ENCODE results near the gene PTK7.
"Not testable (repeated sequence)": the region's sequence is repeated elsewhere in the genome, so short reads cannot be mapped to it uniquely, and the experiment has no call there.

The PTK7 gene

GRCh38 chr6:43038727-43039126 lies 37.4 kb upstream of the PTK7 start:
- H3K79me2 ChIP-seq (ENCODE audit: insufficient read depth, low read length) = no peaks in the 10 kb centered on the region
- H3K36me3 ChIP-seq (ENCODE audit: insufficient read depth, low read length) = peaks cover 12% of the 10 kb centered on the region; the same call in 1 of the 2 replicates
- no peaks in the 10 kb centered on the region for H3K9me3 ChIP-seq (ENCODE audit: insufficient read depth, low read depth, low read length)
- no peak for TF ChIP-seq CTCF (conservative IDR thresholded peaks at IDR 0.05; ENCODE audit: low read length)
- no peak overlapping the region for H2AFZ ChIP-seq (ENCODE audit: low read length)
- no peak overlapping the region for H3K4me2 ChIP-seq (ENCODE audit: low read depth, low read length, poor library complexity, severe bottlenecking)
- H3K9me2 ChIP-seq (replicated peaks; ENCODE audit: low read depth, low read length) = no peaks in the 10 kb centered on the region
- no peaks in the 10 kb centered on the region for H4K20me1 ChIP-seq (ENCODE audit: insufficient read depth, low read length, poor library complexity, severe bottlenecking)
- no peaks in the 10 kb centered on the region for H3F3A ChIP-seq (ENCODE audit: low read depth)
- H3K4me3 ChIP-seq (ENCODE audit: low read length, poor library complexity, severe bottlenecking) = no peak overlapping the region
- no peaks in the 10 kb centered on the region for H3K27me3 ChIP-seq (ENCODE audit: insufficient read depth, low read length, poor library complexity, severe bottlenecking)
- H3K9ac ChIP-seq (ENCODE audit: low read depth, low read length, poor library complexity, severe bottlenecking) = no peak overlapping the region
- H3K4me1 ChIP-seq (ENCODE audit: insufficient read depth, low read length, poor library complexity, severe bottlenecking) = no peaks in the 10 kb centered on the region

- Histone ChIP-seq H3K27me3 (ENCODE audit: insufficient read depth, low read length, poor library complexity, severe bottlenecking) (no peaks in the 10 kb centered on the region), H3K4me3 (ENCODE audit: low read length, poor library complexity, severe bottlenecking) (no peak overlapping the region), H2AFZ (ENCODE audit: low read length) (no peak overlapping the region), H3K79me2 (ENCODE audit: insufficient read depth, low read length) (no peaks in the 10 kb centered on the region), H3K4me2 (ENCODE audit: low read depth, low read length, poor library complexity, severe bottlenecking) (no peak overlapping the region), H3K9me3 (ENCODE audit: insufficient read depth, low read depth, low read length) (no peaks in the 10 kb centered on the region), H3K9ac (ENCODE audit: low read depth, low read length, poor library complexity, severe bottlenecking) (no peak overlapping the region), H3F3A (ENCODE audit: low read depth) (no peaks in the 10 kb centered on the region), H3K9me2 (replicated peaks; ENCODE audit: low read depth, low read length) (no peaks in the 10 kb centered on the region), H4K20me1 (ENCODE audit: insufficient read depth, low read length, poor library complexity, severe bottlenecking) (no peaks in the 10 kb centered on the region), H3K4me1 (ENCODE audit: insufficient read depth, low read length, poor library complexity, severe bottlenecking) (no peaks in the 10 kb centered on the region), H3K36me3 (ENCODE audit: insufficient read depth, low read length) (peaks cover 11% of the 10 kb centered on the region; the same call in 1 of the 2 replicates)
- TF ChIP-seq CTCF (conservative IDR thresholded peaks at IDR 0.05; ENCODE audit: low read length) = no peak
- no peak for TF ChIP-seq EZH2phosphoT487 (IDR thresholded peaks at IDR 0.05; ENCODE audit: borderline replicate concordance)
Observed at GRCh38 chr6:43040542-43041257, 35.4 kb upstream of the PTK7 start.

- H3K9me2 ChIP-seq (replicated peaks; ENCODE audit: low read depth, low read length); H2AFZ ChIP-seq (ENCODE audit: low read length); H3K4me2 ChIP-seq (ENCODE audit: low read depth, low read length, poor library complexity, severe bottlenecking); H4K20me1 ChIP-seq (ENCODE audit: insufficient read depth, low read length, poor library complexity, severe bottlenecking); H3K36me3 ChIP-seq (ENCODE audit: insufficient read depth, low read length); H3K9ac ChIP-seq (ENCODE audit: low read depth, low read length, poor library complexity, severe bottlenecking); H3K4me1 ChIP-seq (ENCODE audit: insufficient read depth, low read length, poor library complexity, severe bottlenecking); H3K9me3 ChIP-seq (ENCODE audit: insufficient read depth, low read depth, low read length); H3F3A ChIP-seq (ENCODE audit: low read depth); H3K79me2 ChIP-seq (ENCODE audit: insufficient read depth, low read length); H3K4me3 ChIP-seq (ENCODE audit: low read length, poor library complexity, severe bottlenecking); H3K27me3 ChIP-seq (ENCODE audit: insufficient read depth, low read length, poor library complexity, severe bottlenecking): not testable (repeated sequence)
Observed at GRCh38 chr6:43041475-43041874, 34.6 kb upstream of the PTK7 start.

GRCh38 chr6:43043310-43043709 lies 32.8 kb upstream of the PTK7 start:
- Histone ChIP-seq H4K20me1 (ENCODE audit: insufficient read depth, low read length, poor library complexity, severe bottlenecking) (no peaks in the 10 kb centered on the region), H2AFZ (ENCODE audit: low read length) (no peak overlapping the region), H3K79me2 (ENCODE audit: insufficient read depth, low read length) (no peaks in the 10 kb centered on the region), H3K9me3 (ENCODE audit: insufficient read depth, low read depth, low read length) (no peaks in the 10 kb centered on the region), H3K4me2 (ENCODE audit: low read depth, low read length, poor library complexity, severe bottlenecking) (no peak overlapping the region), H3K9ac (ENCODE audit: low read depth, low read length, poor library complexity, severe bottlenecking) (no peak overlapping the region), H3K36me3 (ENCODE audit: insufficient read depth, low read length) (no peaks in the 10 kb centered on the region; the same call in 1 of the 2 replicates), H3F3A (ENCODE audit: low read depth) (no peaks in the 10 kb centered on the region), H3K9me2 (replicated peaks; ENCODE audit: low read depth, low read length) (no peaks in the 10 kb centered on the region), H3K27me3 (ENCODE audit: insufficient read depth, low read length, poor library complexity, severe bottlenecking) (no peaks in the 10 kb centered on the region), H3K4me3 (ENCODE audit: low read length, poor library complexity, severe bottlenecking) (no peak overlapping the region), H3K4me1 (ENCODE audit: insufficient read depth, low read length, poor library complexity, severe bottlenecking) (no peaks in the 10 kb centered on the region)
- TF ChIP-seq CTCF (conservative IDR thresholded peaks at IDR 0.05; ENCODE audit: low read length) = no peak
- TF ChIP-seq EZH2phosphoT487 (IDR thresholded peaks at IDR 0.05; ENCODE audit: borderline replicate concordance) = no peak
